GM19035 (cell line): ENCODE results near the gene CRAMP1.
"Not testable (repeated sequence)": the region's sequence is repeated elsewhere in the genome, so short reads cannot be mapped to it uniquely, and the experiment has no call there.

ENCODE experiments used
- ATAC-seq: cut with Tn5 transposase; IDR thresholded peaks from one replicate; pipeline ENCODE4 v1.9.1; 2021; ENCODE audit not compliant: unreplicated experiment

The CRAMP1 gene

DNA sequence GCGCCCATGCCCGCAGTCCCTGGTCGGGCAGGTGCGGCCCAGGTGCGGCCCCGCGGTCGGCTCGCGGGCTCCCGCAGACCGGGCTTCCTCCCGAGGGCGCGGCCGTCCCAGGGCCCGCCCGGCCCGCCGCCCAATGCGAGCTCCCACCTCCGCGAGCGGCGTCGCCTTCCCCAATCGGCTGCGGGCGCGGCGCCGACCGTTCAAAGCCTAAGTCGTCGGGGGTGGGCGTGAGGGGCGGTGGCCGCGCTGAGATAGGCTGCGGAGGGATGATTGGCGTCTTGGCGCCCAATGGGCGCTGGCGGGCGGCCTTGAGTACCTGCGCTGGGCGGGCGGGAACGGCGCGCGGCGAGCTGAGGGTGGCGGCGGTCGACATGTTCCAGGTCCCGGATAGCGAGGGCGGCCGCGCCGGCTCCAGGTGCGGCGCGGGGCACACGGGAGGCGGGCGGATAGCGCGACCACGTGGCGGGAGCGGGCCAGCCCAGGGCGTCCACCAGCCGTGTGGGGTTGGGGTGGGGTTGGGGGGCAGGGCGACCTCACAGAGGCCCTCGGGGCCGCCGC, 65.9 kb downstream of the CRAMP1 start, which contains the start of gene JPT2:
JPT2 (plus strand) TSS at position 338 of the 558 bp plus-strand sequence; CDS start at position 372, 34 bp downstream.
- ATAC-seq, result peak; percentile 93

GRCh38 chr16:1678500-1679098, 66.4 kb downstream of the CRAMP1 start:
- ATAC-seq, result peak; percentile 28

- no peak for ATAC-seq
Measured at GRCh38 chr16:1680361-1680760, 68.2 kb downstream of the CRAMP1 start.

DNA sequence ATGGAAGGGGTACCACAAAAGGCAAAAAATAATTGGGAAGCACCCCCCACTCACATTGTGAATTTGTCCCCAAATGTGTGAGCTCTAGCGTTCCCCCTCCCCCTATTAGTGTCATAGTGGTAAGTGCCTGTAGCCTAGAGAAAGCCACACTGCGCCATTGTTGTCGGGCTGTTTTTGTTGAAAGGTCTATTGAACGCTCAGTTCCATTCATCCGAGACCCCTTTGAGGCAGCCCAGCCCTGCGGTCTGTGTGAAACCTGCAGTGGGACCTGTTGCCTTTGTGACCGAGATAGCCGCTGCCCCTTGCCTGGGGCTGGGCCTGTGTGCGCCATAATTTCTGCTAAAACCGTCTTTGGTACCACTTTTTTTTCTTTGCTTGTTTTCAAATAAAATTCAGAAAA, 68.9 kb downstream of the CRAMP1 start:
- ATAC-seq, result no peak

DNA sequence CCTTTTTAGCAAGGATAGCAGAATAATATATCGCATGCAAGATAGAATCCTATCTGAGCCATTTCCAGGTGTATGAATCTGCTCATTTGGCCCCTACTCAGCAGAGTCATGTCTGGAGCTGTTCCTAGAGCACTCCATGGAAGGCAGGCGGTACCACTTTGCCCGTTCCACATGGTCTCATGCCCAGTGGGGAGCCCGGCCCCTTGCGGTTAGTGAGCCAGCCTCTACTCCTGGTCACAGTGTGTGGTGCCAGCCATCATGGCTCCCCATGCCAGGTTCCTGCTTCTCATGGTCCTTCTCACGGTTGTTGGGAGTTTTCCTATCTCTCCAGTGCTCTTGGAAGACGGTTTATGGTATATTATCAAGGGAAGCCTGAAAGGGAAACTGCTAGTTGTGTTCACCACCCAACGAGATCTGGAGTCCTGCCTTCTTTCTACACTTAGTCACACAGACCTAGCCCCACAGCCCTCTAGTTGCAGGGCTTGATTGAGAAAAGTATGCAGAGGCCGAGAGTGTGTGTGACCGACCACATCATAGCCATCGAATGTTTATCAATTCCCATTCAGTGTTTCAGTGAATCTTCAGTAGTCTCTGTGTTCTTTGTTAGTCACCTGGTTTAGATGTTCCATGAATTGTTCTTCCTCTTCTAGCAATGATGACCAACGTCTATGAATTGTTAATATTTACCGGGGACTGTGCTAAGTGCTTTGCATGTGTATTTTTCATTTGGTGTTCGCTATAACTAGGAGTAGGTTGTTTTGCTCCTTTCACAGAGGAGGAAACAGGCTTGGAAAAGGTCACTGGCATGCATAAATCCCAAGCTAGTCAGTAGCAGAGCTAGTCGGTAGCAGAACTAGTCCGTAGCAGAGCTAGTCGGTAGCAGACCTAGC, 75.5 kb downstream of the CRAMP1 start:
- ATAC-seq, result no peak

GRCh38 chr16:1688807-1689560, 76.8 kb downstream of the CRAMP1 start:
- no peak for ATAC-seq

DNA sequence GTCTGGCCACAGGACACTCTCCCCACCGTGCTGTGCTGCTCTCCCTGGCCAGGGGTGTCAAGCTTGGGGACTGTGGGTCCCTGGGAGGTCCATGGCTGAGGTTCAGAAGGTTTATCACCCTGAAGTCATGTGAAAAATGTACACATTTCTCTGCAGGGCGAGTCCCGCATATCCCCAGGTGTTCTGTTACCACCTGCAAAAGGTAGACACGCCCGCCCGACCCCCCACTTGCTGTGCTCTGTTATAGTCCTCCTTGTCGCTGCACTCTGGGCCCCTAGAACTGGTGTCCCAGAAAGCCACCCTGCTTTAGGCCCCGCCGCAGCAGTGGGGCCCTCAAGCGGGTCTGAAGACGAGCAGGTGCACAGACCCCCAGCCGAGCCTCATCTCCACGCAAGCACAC, 77.7 kb downstream of the CRAMP1 start:
- ATAC-seq, result no peak

- ATAC-seq, result no peak
Measured at GRCh38 chr16:1690810-1691209, 78.7 kb downstream of the CRAMP1 start.

DNA sequence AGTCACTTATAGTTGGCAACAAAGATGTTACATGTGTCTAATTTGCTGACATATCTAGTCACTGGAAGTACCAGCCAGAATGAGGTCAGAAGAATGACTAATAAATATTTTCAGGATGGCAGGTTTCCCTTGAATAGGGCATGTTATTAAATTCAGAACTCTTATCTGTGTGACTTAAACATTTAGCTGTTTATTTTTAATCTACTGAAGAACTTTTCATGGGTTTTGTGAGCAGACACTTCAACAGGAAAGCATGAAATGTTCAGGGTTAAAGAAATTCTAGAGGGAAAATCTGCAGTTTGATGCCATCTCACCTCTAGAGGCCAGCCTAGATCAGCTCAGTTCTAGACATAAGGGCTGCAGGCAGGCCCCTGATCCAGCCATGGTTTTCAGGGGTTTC, 79.1 kb downstream of the CRAMP1 start:
- ATAC-seq, result no peak

DNA sequence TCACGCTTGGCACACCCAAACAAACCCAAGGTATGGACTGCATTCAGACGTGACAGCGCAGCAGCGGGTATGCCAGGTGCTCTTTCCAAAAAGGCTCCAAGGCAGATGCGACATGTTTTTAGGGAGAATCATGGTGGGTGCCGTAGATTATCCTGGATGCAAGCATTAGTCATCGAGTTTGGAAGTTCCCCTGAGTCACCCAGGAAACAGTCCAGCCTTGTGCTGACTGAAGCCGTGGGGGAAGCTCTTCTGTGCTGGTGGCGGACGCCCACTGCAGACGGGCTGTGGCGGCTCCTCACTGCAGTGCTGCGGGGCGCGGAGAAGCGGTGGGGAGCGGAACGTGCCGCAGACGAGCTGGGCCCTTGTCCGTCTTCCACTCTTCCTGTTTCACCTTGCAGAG, 79.8 kb downstream of the CRAMP1 start:
- no peak for ATAC-seq

DNA sequence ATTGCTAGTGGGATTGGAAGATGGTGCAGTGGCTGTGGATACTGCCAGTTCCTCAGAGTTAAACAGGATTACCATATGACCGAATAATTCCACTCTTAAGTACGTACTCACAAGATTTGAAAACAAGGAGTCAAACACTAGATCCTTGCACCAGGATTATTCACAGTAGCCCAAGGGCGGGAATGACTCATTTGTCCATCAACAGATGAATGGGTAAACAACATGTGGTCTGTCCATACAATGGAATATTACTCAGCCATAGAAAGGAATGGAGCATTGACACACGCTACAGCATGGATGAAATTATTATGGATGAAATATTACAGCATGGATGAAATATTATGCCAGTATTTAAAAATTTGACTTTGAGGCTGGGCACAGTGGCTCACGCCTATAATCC, 84.7 kb downstream of the CRAMP1 start:
- ATAC-seq, result no peak

DNA sequence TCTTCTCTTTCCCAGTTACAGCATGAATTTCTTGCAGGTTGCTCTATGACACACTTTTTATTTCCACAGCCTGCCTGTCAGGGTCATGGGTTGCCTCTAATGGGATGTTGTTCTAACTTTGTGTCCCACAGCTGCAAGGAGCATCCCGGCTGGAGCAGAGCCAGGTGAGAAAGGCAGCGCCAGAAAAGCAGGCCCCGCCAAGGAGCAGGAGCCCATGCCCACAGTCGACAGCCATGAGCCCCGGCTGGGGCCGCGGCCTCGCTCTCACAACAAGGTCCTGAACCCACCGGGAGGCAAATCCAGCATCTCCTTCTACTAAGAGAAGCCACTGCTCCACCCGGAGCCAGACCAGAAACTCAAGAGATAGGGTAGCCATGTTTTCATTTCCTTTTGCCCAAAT, 86.5 kb downstream of the CRAMP1 start:
- ATAC-seq, result no peak

DNA sequence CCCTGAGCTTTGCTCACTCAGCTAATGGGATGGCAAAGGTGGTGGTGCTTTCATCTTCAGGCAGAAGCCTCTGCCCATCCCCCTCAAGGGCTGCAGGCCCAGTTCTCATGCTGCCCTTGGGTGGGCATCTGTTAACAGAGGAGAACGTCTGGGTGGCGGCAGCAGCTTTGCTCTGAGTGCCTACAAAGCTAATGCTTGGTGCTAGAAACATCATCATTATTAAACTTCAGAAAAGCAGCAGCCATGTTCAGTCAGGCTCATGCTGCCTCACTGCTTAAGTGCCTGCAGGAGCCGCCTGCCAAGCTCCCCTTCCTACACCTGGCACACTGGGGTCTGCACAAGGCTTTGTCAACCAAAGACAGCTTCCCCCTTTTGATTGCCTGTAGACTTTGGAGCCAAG, 88.1 kb downstream of the CRAMP1 start:
- no peak for ATAC-seq

DNA sequence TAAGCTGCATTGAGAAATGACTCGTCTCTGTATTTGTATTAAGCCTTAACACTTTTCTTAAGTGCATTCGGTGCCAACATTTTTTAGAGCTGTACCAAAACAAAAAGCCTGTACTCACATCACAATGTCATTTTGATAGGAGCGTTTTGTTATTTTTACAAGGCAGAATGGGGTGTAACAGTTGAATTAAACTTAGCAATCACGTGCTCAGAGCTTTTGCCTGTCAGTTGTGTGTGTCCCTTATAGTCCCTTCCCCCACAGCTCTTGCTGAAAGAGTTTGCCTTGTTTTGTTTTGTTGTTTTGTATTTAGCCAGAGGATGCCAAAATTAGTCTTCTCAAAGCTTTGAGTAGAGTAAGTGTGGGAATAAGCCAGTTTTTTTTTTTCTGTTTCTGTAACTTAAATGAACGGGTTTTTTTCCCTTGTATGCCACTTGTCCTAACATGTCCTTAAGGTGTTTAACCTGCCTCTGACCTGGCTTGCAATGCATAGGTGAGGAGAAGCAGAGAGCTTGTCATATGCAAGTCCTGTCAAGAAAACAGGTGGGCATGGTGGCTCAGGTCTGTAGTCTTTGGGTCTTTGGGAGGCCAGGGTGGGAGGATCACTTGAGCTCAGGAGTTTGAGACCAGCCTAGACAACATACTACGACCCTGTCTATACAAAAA, 89.2 kb downstream of the CRAMP1 start:
- ATAC-seq, result no peak

DNA sequence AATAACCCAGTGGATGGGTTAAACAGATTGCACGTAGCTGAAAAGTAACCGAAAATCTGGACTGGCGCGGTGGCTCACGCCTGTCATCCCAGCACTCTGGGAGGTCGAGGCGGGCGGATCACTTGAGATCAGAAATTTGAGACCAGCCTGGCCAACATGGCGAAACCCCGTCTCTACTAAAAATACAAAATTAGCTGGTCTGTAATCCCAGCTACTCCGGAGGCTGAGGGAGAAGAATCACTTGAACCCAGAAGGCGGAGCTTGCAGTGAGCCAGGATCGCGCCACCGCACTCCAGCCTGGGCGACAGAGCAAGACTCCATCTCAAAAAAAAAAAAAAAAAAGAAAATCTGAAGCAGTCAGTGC, 93.1 kb downstream of the CRAMP1 start:
- ATAC-seq, result not testable (repeated sequence)

DNA sequence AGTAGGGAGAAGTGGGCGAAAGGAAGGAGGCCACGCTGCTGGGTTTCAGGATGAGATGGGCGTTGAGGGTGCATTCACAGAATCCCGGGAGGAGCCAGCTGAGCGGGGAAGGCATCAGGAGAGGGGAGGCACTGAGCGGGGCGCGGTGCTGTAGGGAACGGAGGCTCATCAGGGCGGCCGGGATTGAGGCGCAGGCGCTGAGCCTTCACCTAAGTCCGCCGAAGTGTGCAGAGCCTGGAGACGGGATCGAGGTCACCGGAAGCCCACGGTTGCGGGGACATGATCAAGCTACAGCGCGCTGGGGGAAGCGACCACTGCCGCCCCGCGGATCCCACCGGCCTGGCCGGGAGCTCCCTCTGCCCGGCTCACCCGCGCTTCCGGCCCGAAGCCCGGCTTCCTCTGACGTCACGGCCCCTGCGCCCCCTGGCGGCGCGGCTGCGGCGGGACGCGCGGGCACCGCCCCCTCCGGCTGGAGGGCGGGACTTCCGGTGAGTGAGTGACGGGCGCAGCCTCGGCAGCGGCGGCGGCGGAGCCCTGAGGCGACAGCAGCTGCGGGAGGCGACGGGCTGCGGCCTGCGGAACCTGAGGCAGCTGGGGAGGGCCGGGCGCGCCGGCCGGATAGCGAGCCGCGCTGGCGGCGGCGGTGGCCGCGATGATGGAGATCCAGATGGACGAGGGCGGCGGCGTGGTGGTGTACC, 93.7 kb downstream of the CRAMP1 start, which contains the start of gene MAPK8IP3:
MAPK8IP3 (plus strand) TSS at position 508 of the 698 bp plus-strand sequence; CDS start at position 653, 145 bp downstream.
- peak; percentile 89 for ATAC-seq

DNA sequence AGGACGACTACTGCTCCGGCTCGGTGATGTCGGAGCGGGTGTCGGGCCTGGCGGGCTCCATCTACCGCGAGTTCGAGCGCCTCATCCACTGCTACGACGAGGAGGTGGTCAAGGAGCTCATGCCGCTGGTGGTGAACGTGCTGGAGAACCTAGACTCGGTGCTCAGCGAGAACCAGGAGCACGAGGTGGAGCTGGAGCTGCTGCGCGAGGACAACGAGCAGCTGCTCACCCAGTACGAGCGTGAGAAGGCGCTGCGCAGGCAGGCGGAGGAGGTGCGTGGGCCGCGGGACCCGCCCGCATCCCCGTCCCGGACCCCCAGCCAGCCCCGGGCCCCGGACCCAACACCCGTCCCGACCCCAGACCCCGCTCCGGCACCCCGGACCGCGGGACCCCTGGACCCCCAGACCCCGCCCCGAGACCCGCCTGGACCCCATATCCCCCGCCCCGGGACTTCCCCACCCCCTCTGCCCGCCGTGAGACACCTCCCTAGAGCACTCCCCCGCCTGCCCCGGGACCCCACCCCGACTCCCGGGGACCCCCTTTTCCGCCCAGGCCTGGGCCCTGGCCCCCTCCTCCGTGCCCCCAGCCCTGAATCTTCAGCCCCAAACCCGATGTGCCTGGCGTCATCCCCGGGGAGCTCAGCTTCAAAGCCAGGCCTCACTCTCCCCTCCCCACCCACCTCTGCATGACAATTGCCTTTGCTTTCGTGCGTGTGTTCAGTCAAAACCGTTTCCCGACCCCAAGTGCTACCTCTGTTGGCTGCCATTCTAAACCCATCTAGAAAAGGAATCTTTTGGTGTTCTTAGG, 94.4 kb downstream of the CRAMP1 start:
- peak; percentile 21 for ATAC-seq

- ATAC-seq, result no peak
Measured at GRCh38 chr16:1707193-1707790, 95.1 kb downstream of the CRAMP1 start.
